Measurements from ENCODE around the gene PRRC2C. TPM values are rescaled to one million over a fixed set of nuclear protein-coding genes. Genes with fewer than 3 reads are reported as not detected.
A peak's percentile ranks its signal among the peaks of the same experiment; 100 is the strongest.

The PRRC2C gene
- total RNA-seq, 1 donor from 2014 or later, result 201 TPM

- H3K4me3 Mint-ChIP-seq (ENCODE audit: unreplicated experiment), result no peak overlapping the region
- no peak for DNase-seq
- H3K36me3 Mint-ChIP-seq (ENCODE audit: unreplicated experiment), result no peaks in the 10 kb centered on the region
- no peaks in the 10 kb centered on the region for H3K27me3 Mint-ChIP-seq (ENCODE audit: unreplicated experiment)
- H3K4me1 Mint-ChIP-seq (ENCODE audit: low read depth, unreplicated experiment), result peaks cover 11% of the 10 kb centered on the region
- no peaks in the 10 kb centered on the region for H3K9me3 Mint-ChIP-seq (ENCODE audit: unreplicated experiment)
- H3K27ac Mint-ChIP-seq (ENCODE audit: unreplicated experiment), result peak overlapping the region; percentile 48
- TF ChIP-seq, protein P1, sequence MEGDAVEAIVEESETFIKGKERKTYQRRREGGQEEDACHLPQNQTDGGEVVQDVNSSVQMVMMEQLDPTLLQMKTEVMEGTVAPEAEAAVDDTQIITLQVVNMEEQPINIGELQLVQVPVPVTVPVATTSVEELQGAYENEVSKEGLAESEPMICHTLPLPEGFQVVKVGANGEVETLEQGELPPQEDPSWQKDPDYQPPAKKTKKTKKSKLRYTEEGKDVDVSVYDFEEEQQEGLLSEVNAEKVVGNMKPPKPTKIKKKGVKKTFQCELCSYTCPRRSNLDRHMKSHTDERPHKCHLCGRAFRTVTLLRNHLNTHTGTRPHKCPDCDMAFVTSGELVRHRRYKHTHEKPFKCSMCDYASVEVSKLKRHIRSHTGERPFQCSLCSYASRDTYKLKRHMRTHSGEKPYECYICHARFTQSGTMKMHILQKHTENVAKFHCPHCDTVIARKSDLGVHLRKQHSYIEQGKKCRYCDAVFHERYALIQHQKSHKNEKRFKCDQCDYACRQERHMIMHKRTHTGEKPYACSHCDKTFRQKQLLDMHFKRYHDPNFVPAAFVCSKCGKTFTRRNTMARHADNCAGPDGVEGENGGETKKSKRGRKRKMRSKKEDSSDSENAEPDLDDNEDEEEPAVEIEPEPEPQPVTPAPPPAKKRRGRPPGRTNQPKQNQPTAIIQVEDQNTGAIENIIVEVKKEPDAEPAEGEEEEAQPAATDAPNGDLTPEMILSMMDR (IDR thresholded peaks at IDR 0.05; ENCODE audit: partially characterized antibody, unreplicated experiment), result no peak
Observed at GRCh38 chr1:171457412-171457811, 27.9 kb upstream of the PRRC2C start.

GRCh38 chr1:171460018-171460620 lies 25.2 kb upstream of the PRRC2C start:
- TF ChIP-seq, protein P1 (IDR thresholded peaks at IDR 0.05; ENCODE audit: partially characterized antibody, unreplicated experiment), result no peak
- Mint-ChIP-seq H3K4me3 (ENCODE audit: unreplicated experiment) (no peak overlapping the region), H3K36me3 (ENCODE audit: unreplicated experiment) (no peaks in the 10 kb centered on the region), H3K4me1 (ENCODE audit: low read depth, unreplicated experiment) (peaks cover 11% of the 10 kb centered on the region), H3K27me3 (ENCODE audit: unreplicated experiment) (no peaks in the 10 kb centered on the region), H3K27ac (ENCODE audit: unreplicated experiment) (no peak overlapping the region), H3K9me3 (ENCODE audit: unreplicated experiment) (no peaks in the 10 kb centered on the region)
- DNase-seq, result no peak

GRCh38 chr1:171467626-171468025 lies 17.7 kb upstream of the PRRC2C start:
- no peaks in the 10 kb centered on the region for H3K4me1 Mint-ChIP-seq (ENCODE audit: low read depth, unreplicated experiment)
- DNase-seq, result no peak
- no peak overlapping the region for H3K4me3 Mint-ChIP-seq (ENCODE audit: unreplicated experiment)
- no peaks in the 10 kb centered on the region for H3K9me3 Mint-ChIP-seq (ENCODE audit: unreplicated experiment)
- TF ChIP-seq, protein P1 (IDR thresholded peaks at IDR 0.05; ENCODE audit: partially characterized antibody, unreplicated experiment), result no peak
- no peak overlapping the region for H3K27ac Mint-ChIP-seq (ENCODE audit: unreplicated experiment)
- no peaks in the 10 kb centered on the region for H3K36me3 Mint-ChIP-seq (ENCODE audit: unreplicated experiment)
- no peaks in the 10 kb centered on the region for H3K27me3 Mint-ChIP-seq (ENCODE audit: unreplicated experiment)

DNA sequence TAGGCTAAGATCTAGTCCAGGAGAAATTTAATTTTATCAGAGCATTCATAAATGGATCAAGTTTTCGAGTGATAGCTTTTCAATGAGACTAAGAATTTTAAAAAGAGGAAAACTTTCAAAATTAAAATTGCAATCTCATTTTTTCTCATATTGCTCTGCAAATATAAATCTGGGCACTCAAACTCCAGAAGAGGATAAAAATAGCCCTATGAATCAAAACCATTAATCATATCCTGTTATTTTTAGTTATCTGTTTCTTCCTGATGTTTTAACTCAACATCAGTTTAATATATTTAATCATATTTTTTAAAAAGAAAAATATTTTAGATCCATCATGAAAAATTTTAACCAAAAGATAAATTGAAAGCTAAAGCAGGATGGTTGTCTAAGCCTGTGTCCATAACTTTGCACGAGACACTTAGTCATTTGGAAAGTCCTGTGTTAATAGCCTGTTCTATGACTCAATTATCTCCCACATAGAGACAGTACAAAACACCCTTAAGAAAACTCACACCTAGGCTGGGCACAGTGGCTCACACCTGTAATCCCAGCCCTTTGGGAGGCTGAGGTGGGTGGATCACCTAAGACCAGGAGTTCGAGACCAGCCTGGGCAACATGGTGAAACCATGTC lies 17.1 kb upstream of the PRRC2C start:
- Mint-ChIP-seq H3K4me3 (ENCODE audit: unreplicated experiment) (no peak overlapping the region), H3K4me1 (ENCODE audit: low read depth, unreplicated experiment) (no peaks in the 10 kb centered on the region), H3K9me3 (ENCODE audit: unreplicated experiment) (no peaks in the 10 kb centered on the region), H3K27ac (ENCODE audit: unreplicated experiment) (no peak overlapping the region), H3K27me3 (ENCODE audit: unreplicated experiment) (no peaks in the 10 kb centered on the region), H3K36me3 (ENCODE audit: unreplicated experiment) (no peaks in the 10 kb centered on the region)
- TF ChIP-seq, protein P1 (IDR thresholded peaks at IDR 0.05; ENCODE audit: partially characterized antibody, unreplicated experiment), result no peak
- DNase-seq, result no peak

DNA sequence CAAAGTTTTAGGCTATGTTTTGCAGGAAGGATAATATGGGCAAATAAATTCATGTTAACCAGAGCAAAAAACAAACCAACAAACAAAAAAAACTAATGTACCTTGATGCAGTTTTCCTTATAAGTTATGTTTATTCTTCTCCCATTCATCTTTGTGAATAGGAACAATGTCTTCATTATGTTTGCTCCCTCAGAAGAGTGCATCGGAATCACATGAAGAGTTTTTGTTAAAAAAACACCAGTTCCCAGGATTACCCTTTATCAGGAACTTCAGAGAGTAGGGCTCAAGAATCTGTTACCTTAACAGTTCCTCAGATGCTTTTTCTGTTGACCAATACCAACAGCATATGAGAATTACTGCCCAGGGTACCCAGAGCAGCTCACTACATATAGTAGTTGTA lies 14.6 kb upstream of the PRRC2C start:
- no peak overlapping the region for H3K4me3 Mint-ChIP-seq (ENCODE audit: unreplicated experiment)
- H3K27me3 Mint-ChIP-seq (ENCODE audit: unreplicated experiment), result peaks cover 2% of the 10 kb centered on the region
- H3K36me3 Mint-ChIP-seq (ENCODE audit: unreplicated experiment), result no peaks in the 10 kb centered on the region
- H3K27ac Mint-ChIP-seq (ENCODE audit: unreplicated experiment), result no peak overlapping the region
- TF ChIP-seq, protein P1 (IDR thresholded peaks at IDR 0.05; ENCODE audit: partially characterized antibody, unreplicated experiment), result no peak
- H3K9me3 Mint-ChIP-seq (ENCODE audit: unreplicated experiment), result no peaks in the 10 kb centered on the region
- no peak for DNase-seq
- no peaks in the 10 kb centered on the region for H3K4me1 Mint-ChIP-seq (ENCODE audit: low read depth, unreplicated experiment)
